ENCODE data around the gene FBXW7. TPM values are rescaled to one million over a fixed set of nuclear protein-coding genes. Genes with fewer than 3 reads are reported as not detected.

Gene FBXW7
- total RNA-seq, 1 experiment from 2014 or later, result 23.0 TPM

DNA sequence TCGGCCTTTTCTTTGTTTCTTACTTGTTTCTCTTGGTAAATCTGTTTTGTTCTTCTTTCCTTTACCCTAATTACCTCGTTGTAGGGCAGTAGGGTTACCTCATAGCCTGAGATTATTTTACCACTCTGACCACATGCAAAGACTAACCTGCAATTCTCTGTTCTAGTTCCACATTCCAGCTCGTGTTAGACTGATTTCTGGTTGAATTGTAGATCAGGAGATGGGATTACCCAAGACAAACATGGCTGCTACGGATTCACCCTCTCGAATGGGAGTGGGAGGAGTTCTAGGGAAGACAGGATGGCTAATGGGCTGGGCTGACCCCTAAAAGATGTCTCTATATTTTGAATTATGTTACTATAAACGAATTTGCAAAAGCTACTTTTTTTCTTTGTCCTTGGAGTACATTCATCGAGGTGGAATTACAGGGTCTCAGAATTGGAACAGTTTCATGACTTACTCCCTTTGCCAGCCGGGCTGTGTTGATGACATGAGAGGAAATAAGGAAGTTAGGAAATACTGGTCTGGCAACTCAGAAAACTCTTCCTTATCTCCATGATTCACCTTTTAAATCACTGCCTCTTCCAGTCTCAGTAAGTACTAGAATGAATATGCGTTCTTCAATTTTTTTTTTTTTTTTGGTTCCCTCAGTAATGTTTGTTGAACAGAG is 36.7 kb upstream of the FBXW7 start:
- ATAC-seq (peak; percentile 46; the same call in 1 of the 2 replicates), DNase-seq (ENCODE audit: low spot score) (no peak)
- H3K4me1 Mint-ChIP-seq, result no peaks in the 10 kb centered on the region
- TF ChIP-seq, protein P1, sequence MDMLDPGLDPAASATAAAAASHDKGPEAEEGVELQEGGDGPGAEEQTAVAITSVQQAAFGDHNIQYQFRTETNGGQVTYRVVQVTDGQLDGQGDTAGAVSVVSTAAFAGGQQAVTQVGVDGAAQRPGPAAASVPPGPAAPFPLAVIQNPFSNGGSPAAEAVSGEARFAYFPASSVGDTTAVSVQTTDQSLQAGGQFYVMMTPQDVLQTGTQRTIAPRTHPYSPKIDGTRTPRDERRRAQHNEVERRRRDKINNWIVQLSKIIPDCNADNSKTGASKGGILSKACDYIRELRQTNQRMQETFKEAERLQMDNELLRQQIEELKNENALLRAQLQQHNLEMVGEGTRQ (CRISPR knock-in tag; IDR thresholded peaks at IDR 0.05), result no peak
- TF ChIP-seq, protein P2, sequence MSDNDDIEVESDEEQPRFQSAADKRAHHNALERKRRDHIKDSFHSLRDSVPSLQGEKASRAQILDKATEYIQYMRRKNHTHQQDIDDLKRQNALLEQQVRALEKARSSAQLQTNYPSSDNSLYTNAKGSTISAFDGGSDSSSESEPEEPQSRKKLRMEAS (CRISPR knock-in tag; IDR thresholded peaks at IDR 0.05), result no peak
- no peak for TF ChIP-seq TP53 (CRISPR knock-in tag; IDR thresholded peaks at IDR 0.05)
- TF ChIP-seq GRHL2 (CRISPR knock-in tag; IDR thresholded peaks at IDR 0.05; ENCODE audit: insufficient replicate concordance, severe bottlenecking), result no peak
- TF ChIP-seq, protein P3, sequence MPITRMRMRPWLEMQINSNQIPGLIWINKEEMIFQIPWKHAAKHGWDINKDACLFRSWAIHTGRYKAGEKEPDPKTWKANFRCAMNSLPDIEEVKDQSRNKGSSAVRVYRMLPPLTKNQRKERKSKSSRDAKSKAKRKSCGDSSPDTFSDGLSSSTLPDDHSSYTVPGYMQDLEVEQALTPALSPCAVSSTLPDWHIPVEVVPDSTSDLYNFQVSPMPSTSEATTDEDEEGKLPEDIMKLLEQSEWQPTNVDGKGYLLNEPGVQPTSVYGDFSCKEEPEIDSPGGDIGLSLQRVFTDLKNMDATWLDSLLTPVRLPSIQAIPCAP (CRISPR knock-in tag; IDR thresholded peaks at IDR 0.05), result no peak
- TF ChIP-seq ETV6 (CRISPR knock-in tag; IDR thresholded peaks at IDR 0.05), result no peak
- no peak for TF ChIP-seq RELA (CRISPR knock-in tag; IDR thresholded peaks at IDR 0.05; ENCODE audit: borderline replicate concordance)
- TF ChIP-seq KAT7 (CRISPR knock-in tag; IDR thresholded peaks at IDR 0.05; ENCODE audit: borderline replicate concordance), result no peak
- TF ChIP-seq, protein P4, sequence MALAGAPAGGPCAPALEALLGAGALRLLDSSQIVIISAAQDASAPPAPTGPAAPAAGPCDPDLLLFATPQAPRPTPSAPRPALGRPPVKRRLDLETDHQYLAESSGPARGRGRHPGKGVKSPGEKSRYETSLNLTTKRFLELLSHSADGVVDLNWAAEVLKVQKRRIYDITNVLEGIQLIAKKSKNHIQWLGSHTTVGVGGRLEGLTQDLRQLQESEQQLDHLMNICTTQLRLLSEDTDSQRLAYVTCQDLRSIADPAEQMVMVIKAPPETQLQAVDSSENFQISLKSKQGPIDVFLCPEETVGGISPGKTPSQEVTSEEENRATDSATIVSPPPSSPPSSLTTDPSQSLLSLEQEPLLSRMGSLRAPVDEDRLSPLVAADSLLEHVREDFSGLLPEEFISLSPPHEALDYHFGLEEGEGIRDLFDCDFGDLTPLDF (CRISPR knock-in tag; IDR thresholded peaks at IDR 0.05), result no peak
- TF ChIP-seq, protein P5, sequence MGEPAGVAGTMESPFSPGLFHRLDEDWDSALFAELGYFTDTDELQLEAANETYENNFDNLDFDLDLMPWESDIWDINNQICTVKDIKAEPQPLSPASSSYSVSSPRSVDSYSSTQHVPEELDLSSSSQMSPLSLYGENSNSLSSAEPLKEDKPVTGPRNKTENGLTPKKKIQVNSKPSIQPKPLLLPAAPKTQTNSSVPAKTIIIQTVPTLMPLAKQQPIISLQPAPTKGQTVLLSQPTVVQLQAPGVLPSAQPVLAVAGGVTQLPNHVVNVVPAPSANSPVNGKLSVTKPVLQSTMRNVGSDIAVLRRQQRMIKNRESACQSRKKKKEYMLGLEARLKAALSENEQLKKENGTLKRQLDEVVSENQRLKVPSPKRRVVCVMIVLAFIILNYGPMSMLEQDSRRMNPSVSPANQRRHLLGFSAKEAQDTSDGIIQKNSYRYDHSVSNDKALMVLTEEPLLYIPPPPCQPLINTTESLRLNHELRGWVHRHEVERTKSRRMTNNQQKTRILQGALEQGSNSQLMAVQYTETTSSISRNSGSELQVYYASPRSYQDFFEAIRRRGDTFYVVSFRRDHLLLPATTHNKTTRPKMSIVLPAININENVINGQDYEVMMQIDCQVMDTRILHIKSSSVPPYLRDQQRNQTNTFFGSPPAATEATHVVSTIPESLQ (CRISPR knock-in tag; IDR thresholded peaks at IDR 0.05), result no peak
- no peak for TF ChIP-seq CREM (CRISPR knock-in tag; IDR thresholded peaks at IDR 0.05)
- TF ChIP-seq MYBL2 (CRISPR knock-in tag; IDR thresholded peaks at IDR 0.05), result no peak
- TF ChIP-seq, protein P6, sequence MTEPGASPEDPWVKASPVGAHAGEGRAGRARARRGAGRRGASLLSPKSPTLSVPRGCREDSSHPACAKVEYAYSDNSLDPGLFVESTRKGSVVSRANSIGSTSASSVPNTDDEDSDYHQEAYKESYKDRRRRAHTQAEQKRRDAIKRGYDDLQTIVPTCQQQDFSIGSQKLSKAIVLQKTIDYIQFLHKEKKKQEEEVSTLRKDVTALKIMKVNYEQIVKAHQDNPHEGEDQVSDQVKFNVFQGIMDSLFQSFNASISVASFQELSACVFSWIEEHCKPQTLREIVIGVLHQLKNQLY (CRISPR knock-in tag; IDR thresholded peaks at IDR 0.05), result no peak
- TF ChIP-seq, protein P7, sequence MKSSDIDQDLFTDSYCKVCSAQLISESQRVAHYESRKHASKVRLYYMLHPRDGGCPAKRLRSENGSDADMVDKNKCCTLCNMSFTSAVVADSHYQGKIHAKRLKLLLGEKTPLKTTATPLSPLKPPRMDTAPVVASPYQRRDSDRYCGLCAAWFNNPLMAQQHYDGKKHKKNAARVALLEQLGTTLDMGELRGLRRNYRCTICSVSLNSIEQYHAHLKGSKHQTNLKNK (CRISPR knock-in tag; IDR thresholded peaks at IDR 0.05), result no peak
- TF ChIP-seq, protein P8, sequence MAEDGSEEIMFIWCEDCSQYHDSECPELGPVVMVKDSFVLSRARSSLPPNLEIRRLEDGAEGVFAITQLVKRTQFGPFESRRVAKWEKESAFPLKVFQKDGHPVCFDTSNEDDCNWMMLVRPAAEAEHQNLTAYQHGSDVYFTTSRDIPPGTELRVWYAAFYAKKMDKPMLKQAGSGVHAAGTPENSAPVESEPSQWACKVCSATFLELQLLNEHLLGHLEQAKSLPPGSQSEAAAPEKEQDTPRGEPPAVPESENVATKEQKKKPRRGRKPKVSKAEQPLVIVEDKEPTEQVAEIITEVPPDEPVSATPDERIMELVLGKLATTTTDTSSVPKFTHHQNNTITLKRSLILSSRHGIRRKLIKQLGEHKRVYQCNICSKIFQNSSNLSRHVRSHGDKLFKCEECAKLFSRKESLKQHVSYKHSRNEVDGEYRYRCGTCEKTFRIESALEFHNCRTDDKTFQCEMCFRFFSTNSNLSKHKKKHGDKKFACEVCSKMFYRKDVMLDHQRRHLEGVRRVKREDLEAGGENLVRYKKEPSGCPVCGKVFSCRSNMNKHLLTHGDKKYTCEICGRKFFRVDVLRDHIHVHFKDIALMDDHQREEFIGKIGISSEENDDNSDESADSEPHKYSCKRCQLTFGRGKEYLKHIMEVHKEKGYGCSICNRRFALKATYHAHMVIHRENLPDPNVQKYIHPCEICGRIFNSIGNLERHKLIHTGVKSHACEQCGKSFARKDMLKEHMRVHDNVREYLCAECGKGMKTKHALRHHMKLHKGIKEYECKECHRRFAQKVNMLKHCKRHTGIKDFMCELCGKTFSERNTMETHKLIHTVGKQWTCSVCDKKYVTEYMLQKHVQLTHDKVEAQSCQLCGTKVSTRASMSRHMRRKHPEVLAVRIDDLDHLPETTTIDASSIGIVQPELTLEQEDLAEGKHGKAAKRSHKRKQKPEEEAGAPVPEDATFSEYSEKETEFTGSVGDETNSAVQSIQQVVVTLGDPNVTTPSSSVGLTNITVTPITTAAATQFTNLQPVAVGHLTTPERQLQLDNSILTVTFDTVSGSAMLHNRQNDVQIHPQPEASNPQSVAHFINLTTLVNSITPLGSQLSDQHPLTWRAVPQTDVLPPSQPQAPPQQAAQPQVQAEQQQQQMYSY (CRISPR knock-in tag; IDR thresholded peaks at IDR 0.05), result no peak
- TF ChIP-seq JAZF1 (CRISPR knock-in tag; IDR thresholded peaks at IDR 0.05), result no peak
- TF ChIP-seq ESRRA (CRISPR knock-in tag; IDR thresholded peaks at IDR 0.05; ENCODE audit: borderline replicate concordance), result no peak
- TF ChIP-seq, protein P9, sequence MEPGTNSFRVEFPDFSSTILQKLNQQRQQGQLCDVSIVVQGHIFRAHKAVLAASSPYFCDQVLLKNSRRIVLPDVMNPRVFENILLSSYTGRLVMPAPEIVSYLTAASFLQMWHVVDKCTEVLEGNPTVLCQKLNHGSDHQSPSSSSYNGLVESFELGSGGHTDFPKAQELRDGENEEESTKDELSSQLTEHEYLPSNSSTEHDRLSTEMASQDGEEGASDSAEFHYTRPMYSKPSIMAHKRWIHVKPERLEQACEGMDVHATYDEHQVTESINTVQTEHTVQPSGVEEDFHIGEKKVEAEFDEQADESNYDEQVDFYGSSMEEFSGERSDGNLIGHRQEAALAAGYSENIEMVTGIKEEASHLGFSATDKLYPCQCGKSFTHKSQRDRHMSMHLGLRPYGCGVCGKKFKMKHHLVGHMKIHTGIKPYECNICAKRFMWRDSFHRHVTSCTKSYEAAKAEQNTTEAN (CRISPR knock-in tag; IDR thresholded peaks at IDR 0.05), result no peak
- TF ChIP-seq NR1H2 (CRISPR knock-in tag; IDR thresholded peaks at IDR 0.05), result no peak
- TF ChIP-seq SOX15 (CRISPR knock-in tag; IDR thresholded peaks at IDR 0.05), result no peak
- H3K9me3 Mint-ChIP-seq, result peaks cover 3% of the 10 kb centered on the region; the same call in 1 of the 2 replicates
- H3K27ac Mint-ChIP-seq, result no peak overlapping the region
- CTCF ChIA-PET, result interaction anchor here (0.8 kb wide), 1 partner anchor 9 kb away, joined by 4 read pairs; no protein-coding TSS in a partner anchor
- POLR2A ChIA-PET, result no interaction called here
- no peak overlapping the region for H3K4me3 Mint-ChIP-seq
- no peaks in the 10 kb centered on the region for H3K36me3 Mint-ChIP-seq
- H3K27me3 Mint-ChIP-seq (ENCODE audit: low read depth), result no peaks in the 10 kb centered on the region

Data from WTC11 (cell line).